GM12878 (cell line): ENCODE data around the gene ZSCAN22. TPM values are rescaled to one million over a fixed set of nuclear protein-coding genes. Genes with fewer than 3 reads are reported as not detected.

ENCODE experiments used
- CBX5 ChIP-seq: sonication (generic); IDR thresholded peaks from 2 replicates; pipeline ENCODE4 v1.6.1; 2016; ENCODE audit warnings: low read depth, moderate library complexity, mild to moderate bottlenecking, inconsistent platforms
- EZH2 ChIP-seq: IDR thresholded peaks from 2 replicates; pipeline ENCODE4 v1.6.1; 2012; ENCODE audit warnings: low read depth, mild to moderate bottlenecking, control low read depth, inconsistent platforms, low read length, borderline replicate concordance; ENCODE audit not compliant: control insufficient read depth
- JUND ChIP-seq: IDR thresholded peaks from 2 replicates; pipeline ENCODE4 v1.6.1; 2012; ENCODE audit warnings: low read depth, mild to moderate bottlenecking, low read length, improper control_type of control experiment, moderate library complexity
- MEF2A ChIP-seq: IDR thresholded peaks from 2 replicates; pipeline ENCODE4 v1.6.1; 2011; ENCODE audit warnings: low read depth, mild to moderate bottlenecking, low read length, moderate library complexity; ENCODE audit not compliant: insufficient read depth
- MXI1 ChIP-seq: fragments of 150-350 bp; IDR thresholded peaks from 2 replicates; pipeline ENCODE4 v1.6.1; 2011; ENCODE audit warnings: low read depth, mild to moderate bottlenecking, inconsistent platforms, low read length, improper control_type of control experiment
- PAX5 ChIP-seq: IDR thresholded peaks from 2 replicates; pipeline ENCODE4 v1.6.1; 2011; ENCODE audit warnings: low read depth, low read length, borderline replicate concordance
- POLR2AphosphoS2 ChIP-seq: IDR thresholded peaks from 2 replicates; pipeline ENCODE4 v1.6.1; 2011; ENCODE audit warnings: low read depth, mild to moderate bottlenecking, low read length, improper control_type of control experiment, moderate library complexity
- RUNX3 ChIP-seq: IDR thresholded peaks from 2 replicates; pipeline ENCODE4 v1.6.1; 2012; ENCODE audit warnings: low read length, inconsistent platforms
- SMC3 ChIP-seq: IDR thresholded peaks from 2 replicates; pipeline ENCODE4 v1.6.1; 2011; ENCODE audit warnings: low read length, improper control_type of control experiment, borderline replicate concordance
- SPI1 ChIP-seq: IDR thresholded peaks from 2 replicates; pipeline ENCODE4 v1.6.1; 2011; ENCODE audit warnings: low read depth, mild to moderate bottlenecking, low read length, moderate library complexity, borderline replicate concordance; ENCODE audit not compliant: insufficient read depth
- SREBF1 ChIP-seq: IDR thresholded peaks from 2 replicates; pipeline ENCODE4 v1.6.1; 2012; ENCODE audit warnings: mild to moderate bottlenecking, low read length
- SUZ12 ChIP-seq: fragments of 200-600 bp; sonication (generic); IDR thresholded peaks from one replicate; pipeline ENCODE4 v1.6.1; 2018; ENCODE audit warnings: antibody characterized with exemption, mild to moderate bottlenecking; ENCODE audit not compliant: unreplicated experiment
- TBL1XR1 ChIP-seq: IDR thresholded peaks from 2 replicates; pipeline ENCODE4 v1.6.1; 2012; ENCODE audit warnings: low read depth, low read length, improper control_type of control experiment
- YY1 ChIP-seq: IDR thresholded peaks from 2 replicates; pipeline ENCODE4 v1.6.1; 2011; ENCODE audit warnings: low read depth, mild to moderate bottlenecking, low read length
- ZNF217 ChIP-seq: fragments of 450-650 bp; IDR thresholded peaks from 2 replicates; pipeline ENCODE4 v1.6.1; 2017; ENCODE audit warnings: antibody characterized with exemption, mild to moderate bottlenecking
- ZNF622 ChIP-seq: fragments of 450-650 bp; IDR thresholded peaks from 2 replicates; pipeline ENCODE4 v1.6.1; 2017; ENCODE audit warnings: mild to moderate bottlenecking, inconsistent platforms
- polyA plus RNA-seq, 11 experiments: library from polyadenylated mRNA; depleted of rRNA in 4 of 11; unstranded in 6 of 11; stranded (reverse) in 5 of 11; fragments of >200 nt; fragmentation: Nextera tagmentation in 4 of 11; fragmentation: Illumina TruSeq in 1 of 11; extraction: Ambion mirVana in 4 of 11; extraction: Trizol in 1 of 11; gene quantifications; 1 replicate in 1 of 11; 2 replicates in 10 of 11; pipeline versions ENCODE4 v1.2.1 to v1.2.3, GENCODE V29; 2011 to 2016; ENCODE audit warnings: inconsistent platforms in 2 of 11, missing spikeins in 2 of 11, low read depth in 1 of 11
- total RNA-seq, 4 experiments: library from RNA; depleted of rRNA in 3 of 4; stranded (reverse); fragments of >200 nt in 3 of 4; fragmentation: Illumina TruSeq in 1 of 4; extraction: Trizol in 1 of 4; gene quantifications; 2 replicates each; pipeline versions ENCODE4 v1.2.1 to v1.2.3, GENCODE V29; 2013 to 2021
- TF ChIP-seq, protein P1 (sequence below): fragments of 450-650 bp; formaldehyde crosslinking; IDR thresholded peaks from 2 replicates; pipeline ENCODE4 v1.4.0; 2022; ENCODE audit warnings: mild to moderate bottlenecking, moderate library complexity
- TF ChIP-seq, protein P2 (sequence below): fragments of 450-650 bp; IDR thresholded peaks from 2 replicates; pipeline ENCODE4 v1.6.1; 2017; ENCODE audit warnings: low read depth, mild to moderate bottlenecking, moderate library complexity
- TF ChIP-seq, protein P3 (sequence below): fragments of 450-650 bp; IDR thresholded peaks from 2 replicates; pipeline ENCODE4 v1.6.1; 2016; ENCODE audit warnings: mild to moderate bottlenecking
- TF ChIP-seq, protein P4 (sequence below): fragments of 150-350 bp; IDR thresholded peaks from 2 replicates; pipeline ENCODE4 v1.6.1; 2014; ENCODE audit warnings: mild to moderate bottlenecking, low read depth, low read length
- TF ChIP-seq, protein P5 (sequence below): IDR thresholded peaks from 2 replicates; pipeline ENCODE4 v1.6.1; 2011; ENCODE audit warnings: mild to moderate bottlenecking, low read depth, low read length, moderate library complexity; ENCODE audit not compliant: insufficient replicate concordance

The ZSCAN22 gene
- total and polyA plus RNA-seq, 10 of the 15 experiments (the other 5 are each of a cell fraction or from before 2014, with no cell fraction given) = 0.49 to 3.9 (median 2.6) TPM

DNA sequence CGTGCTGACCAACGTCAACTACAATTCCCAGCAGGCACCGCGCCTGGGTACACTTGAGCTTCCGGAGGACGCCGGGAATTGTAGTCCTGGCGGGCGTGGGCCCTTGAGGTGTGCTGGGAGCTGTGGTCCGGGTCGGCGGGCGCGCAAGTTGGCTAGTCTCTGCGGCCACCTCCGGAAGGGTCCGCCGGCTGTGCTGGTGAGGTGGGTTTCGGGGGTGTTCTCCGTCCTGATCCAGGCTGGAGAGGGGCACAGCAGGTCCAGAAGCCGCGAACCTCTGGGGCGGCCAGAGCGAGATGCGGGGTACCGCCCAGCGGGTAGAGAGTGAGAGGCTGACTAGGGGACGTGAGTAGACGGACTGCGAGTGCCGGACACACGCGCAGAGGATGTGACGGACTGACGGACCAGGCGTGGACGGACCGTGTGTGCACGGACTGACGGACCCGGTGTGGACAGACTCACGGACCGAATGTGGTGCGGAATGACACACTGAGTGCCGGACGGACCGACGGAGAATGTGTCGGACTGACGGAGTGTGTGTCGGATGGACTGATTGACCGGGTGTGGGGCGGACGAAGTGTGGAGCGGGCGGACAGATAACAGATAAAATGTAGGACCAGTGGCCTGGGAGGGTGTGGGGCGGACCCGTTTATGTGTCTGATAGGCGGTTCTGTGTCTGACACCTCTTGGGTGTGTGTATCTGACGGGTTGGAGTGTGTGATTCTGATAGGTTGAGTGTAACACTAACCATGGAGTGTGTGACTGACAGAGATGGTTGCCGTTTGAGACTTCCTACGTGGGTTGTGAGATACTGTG lies at the start of gene ZSCAN22 (continued):
- TF ChIP-seq, protein P1, sequence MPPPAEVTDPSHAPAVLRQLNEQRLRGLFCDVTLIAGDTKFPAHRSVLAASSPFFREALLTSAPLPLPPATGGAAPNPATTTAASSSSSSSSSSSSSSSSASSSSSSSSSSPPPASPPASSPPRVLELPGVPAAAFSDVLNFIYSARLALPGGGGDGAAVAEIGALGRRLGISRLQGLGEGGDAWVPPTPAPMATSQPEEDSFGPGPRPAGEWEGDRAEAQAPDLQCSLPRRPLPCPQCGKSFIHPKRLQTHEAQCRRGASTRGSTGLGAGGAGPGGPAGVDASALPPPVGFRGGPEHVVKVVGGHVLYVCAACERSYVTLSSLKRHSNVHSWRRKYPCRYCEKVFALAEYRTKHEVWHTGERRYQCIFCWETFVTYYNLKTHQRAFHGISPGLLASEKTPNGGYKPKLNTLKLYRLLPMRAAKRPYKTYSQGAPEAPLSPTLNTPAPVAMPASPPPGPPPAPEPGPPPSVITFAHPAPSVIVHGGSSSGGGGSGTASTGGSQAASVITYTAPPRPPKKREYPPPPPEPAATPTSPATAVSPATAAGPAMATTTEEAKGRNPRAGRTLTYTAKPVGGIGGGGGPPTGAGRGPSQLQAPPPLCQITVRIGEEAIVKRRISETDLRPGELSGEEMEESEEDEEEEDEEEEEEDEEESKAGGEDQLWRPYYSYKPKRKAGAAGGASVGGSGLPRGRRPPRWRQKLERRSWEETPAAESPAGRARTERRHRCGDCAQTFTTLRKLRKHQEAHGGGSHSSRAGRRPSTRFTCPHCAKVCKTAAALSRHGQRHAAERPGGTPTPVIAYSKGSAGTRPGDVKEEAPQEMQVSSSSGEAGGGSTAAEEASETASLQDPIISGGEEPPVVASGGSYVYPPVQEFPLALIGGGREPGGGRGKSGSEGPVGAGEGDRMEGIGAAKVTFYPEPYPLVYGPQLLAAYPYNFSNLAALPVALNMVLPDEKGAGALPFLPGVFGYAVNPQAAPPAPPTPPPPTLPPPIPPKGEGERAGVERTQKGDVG = no peak
- TF ChIP-seq CBX5 = no peak
- TF ChIP-seq SUZ12 = no peak
- 0 out of 2 replicates have a peak, but pooled peaks have one; percentile 48 for TF ChIP-seq MEF2A
- TF ChIP-seq, protein P2, sequence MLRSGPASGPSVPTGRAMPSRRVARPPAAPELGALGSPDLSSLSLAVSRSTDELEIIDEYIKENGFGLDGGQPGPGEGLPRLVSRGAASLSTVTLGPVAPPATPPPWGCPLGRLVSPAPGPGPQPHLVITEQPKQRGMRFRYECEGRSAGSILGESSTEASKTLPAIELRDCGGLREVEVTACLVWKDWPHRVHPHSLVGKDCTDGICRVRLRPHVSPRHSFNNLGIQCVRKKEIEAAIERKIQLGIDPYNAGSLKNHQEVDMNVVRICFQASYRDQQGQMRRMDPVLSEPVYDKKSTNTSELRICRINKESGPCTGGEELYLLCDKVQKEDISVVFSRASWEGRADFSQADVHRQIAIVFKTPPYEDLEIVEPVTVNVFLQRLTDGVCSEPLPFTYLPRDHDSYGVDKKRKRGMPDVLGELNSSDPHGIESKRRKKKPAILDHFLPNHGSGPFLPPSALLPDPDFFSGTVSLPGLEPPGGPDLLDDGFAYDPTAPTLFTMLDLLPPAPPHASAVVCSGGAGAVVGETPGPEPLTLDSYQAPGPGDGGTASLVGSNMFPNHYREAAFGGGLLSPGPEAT = peak; percentile 93
- no peak for TF ChIP-seq SPI1
- TF ChIP-seq JUND = 0 out of 2 replicates have a peak, but pooled peaks have one; percentile 30
- TF ChIP-seq RUNX3 = peak; percentile 62
- TF ChIP-seq, protein P3, sequence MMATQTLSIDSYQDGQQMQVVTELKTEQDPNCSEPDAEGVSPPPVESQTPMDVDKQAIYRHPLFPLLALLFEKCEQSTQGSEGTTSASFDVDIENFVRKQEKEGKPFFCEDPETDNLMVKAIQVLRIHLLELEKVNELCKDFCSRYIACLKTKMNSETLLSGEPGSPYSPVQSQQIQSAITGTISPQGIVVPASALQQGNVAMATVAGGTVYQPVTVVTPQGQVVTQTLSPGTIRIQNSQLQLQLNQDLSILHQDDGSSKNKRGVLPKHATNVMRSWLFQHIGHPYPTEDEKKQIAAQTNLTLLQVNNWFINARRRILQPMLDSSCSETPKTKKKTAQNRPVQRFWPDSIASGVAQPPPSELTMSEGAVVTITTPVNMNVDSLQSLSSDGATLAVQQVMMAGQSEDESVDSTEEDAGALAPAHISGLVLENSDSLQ = peak; percentile 95
- no peak for TF ChIP-seq ZNF622
- peak; percentile 58; the same call in 1 of the 2 replicates for TF ChIP-seq TBL1XR1
- TF ChIP-seq EZH2 = no peak
- TF ChIP-seq, protein P4, sequence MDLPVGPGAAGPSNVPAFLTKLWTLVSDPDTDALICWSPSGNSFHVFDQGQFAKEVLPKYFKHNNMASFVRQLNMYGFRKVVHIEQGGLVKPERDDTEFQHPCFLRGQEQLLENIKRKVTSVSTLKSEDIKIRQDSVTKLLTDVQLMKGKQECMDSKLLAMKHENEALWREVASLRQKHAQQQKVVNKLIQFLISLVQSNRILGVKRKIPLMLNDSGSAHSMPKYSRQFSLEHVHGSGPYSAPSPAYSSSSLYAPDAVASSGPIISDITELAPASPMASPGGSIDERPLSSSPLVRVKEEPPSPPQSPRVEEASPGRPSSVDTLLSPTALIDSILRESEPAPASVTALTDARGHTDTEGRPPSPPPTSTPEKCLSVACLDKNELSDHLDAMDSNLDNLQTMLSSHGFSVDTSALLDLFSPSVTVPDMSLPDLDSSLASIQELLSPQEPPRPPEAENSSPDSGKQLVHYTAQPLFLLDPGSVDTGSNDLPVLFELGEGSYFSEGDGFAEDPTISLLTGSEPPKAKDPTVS = no peak
- peak; percentile 50 for TF ChIP-seq YY1
- TF ChIP-seq MXI1 = peak; percentile 81
- TF ChIP-seq, protein P5, sequence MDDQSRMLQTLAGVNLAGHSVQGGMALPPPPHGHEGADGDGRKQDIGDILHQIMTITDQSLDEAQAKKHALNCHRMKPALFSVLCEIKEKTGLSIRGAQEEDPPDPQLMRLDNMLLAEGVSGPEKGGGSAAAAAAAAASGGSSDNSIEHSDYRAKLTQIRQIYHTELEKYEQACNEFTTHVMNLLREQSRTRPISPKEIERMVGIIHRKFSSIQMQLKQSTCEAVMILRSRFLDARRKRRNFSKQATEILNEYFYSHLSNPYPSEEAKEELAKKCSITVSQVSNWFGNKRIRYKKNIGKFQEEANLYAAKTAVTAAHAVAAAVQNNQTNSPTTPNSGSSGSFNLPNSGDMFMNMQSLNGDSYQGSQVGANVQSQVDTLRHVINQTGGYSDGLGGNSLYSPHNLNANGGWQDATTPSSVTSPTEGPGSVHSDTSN = peak; percentile 44
- TF ChIP-seq SREBF1 = peak; percentile 87
- 0 out of 2 replicates have a peak, but pooled peaks have one; percentile 15 for TF ChIP-seq ZNF217
- TF ChIP-seq PAX5 = no peak
- TF ChIP-seq SMC3 = no peak
- no peak for TF ChIP-seq POLR2AphosphoS2
